Thyroid gland (tissue), 4 donors: Measurements from ENCODE around the gene RERGL.

Source experiments
- POLR2A ChIP-seq, 2 donors: fragments of 450-650 bp; IDR thresholded peaks; one replicate each; pipeline ENCODE4 v1.6.1; 2017; ENCODE audit warnings: antibody characterized with exemption in 2 of 2, mild to moderate bottlenecking in 2 of 2, moderate library complexity in 1 of 2
- TF ChIP-seq, protein P1 (sequence below), 6 experiments: fragments of 200-600 bp in 3 of 6; fragments of 450-650 bp in 3 of 6; sonication (generic) in 3 of 6; IDR thresholded peaks; one replicate each; pipeline ENCODE4 v1.5.1; 2016 to 2019; ENCODE audit warnings: antibody characterized with exemption in 6 of 6, mild to moderate bottlenecking in 2 of 6, inconsistent platforms in 1 of 6, moderate library complexity in 1 of 6

DNA sequence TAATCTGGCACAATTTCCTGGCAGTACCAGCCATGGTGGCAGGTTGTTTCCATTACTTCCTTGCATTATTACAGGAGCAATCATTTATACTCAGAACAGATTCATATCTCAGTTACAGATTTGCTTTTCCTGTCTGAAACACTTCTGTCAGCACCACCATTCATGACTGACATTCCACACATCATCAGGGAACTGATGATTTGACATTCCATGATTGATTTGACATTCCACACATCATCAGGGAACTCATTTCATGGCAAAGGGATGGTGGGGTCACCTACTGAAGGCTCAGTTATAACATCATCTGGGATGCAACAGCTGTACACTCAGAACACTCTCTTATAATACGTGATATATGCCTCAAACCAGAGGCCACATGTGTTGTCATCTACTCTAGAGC is 30.9 kb upstream of the RERGL start:
- TF ChIP-seq POLR2A (IDR thresholded peaks at IDR 0.05) = no peak
- TF ChIP-seq, protein P1, sequence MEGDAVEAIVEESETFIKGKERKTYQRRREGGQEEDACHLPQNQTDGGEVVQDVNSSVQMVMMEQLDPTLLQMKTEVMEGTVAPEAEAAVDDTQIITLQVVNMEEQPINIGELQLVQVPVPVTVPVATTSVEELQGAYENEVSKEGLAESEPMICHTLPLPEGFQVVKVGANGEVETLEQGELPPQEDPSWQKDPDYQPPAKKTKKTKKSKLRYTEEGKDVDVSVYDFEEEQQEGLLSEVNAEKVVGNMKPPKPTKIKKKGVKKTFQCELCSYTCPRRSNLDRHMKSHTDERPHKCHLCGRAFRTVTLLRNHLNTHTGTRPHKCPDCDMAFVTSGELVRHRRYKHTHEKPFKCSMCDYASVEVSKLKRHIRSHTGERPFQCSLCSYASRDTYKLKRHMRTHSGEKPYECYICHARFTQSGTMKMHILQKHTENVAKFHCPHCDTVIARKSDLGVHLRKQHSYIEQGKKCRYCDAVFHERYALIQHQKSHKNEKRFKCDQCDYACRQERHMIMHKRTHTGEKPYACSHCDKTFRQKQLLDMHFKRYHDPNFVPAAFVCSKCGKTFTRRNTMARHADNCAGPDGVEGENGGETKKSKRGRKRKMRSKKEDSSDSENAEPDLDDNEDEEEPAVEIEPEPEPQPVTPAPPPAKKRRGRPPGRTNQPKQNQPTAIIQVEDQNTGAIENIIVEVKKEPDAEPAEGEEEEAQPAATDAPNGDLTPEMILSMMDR (IDR thresholded peaks at IDR 0.05) = no peak
